ENCODE data around the gene ELOVL1.

ELOVL1 gene

GRCh38 chr1:43382027-43382779, 14.4 kb upstream of the ELOVL1 start:
- DNase-seq (ENCODE audit: low read depth): no peak
- in situ Hi-C loops (cut with HindIII; ENCODE audit: low sequenced_read_pairs): loop anchor here (25.0 kb wide), 1 partner anchor 145 kb away; no protein-coding TSS in a partner anchor
- TF ChIP-seq, protein P1, sequence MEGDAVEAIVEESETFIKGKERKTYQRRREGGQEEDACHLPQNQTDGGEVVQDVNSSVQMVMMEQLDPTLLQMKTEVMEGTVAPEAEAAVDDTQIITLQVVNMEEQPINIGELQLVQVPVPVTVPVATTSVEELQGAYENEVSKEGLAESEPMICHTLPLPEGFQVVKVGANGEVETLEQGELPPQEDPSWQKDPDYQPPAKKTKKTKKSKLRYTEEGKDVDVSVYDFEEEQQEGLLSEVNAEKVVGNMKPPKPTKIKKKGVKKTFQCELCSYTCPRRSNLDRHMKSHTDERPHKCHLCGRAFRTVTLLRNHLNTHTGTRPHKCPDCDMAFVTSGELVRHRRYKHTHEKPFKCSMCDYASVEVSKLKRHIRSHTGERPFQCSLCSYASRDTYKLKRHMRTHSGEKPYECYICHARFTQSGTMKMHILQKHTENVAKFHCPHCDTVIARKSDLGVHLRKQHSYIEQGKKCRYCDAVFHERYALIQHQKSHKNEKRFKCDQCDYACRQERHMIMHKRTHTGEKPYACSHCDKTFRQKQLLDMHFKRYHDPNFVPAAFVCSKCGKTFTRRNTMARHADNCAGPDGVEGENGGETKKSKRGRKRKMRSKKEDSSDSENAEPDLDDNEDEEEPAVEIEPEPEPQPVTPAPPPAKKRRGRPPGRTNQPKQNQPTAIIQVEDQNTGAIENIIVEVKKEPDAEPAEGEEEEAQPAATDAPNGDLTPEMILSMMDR (IDR thresholded peaks at IDR 0.05; ENCODE audit: low read depth, low read length, missing control alignments): no peak
- no peak overlapping the region for H3K4me3 ChIP-seq (ENCODE audit: low read depth, low read length)

DNA sequence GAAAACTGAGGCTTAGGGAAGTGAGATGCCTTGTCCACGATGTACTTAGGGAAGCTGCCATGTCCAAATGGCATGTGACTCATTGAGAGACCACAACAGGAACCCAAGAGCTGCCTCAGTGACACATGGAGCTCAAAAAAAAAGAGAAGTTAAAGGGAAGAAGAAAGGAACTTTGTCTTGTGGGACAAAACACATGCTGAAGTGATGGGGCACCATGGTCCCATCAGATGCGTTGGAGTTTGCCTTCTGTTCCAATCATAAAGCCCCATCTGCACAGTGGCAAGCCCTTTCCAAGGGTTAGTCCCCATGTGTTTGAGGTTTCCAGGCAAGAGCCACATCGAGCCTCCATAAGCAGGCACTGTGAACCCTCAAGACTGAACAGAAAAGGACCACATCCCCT, 13.8 kb upstream of the ELOVL1 start:
- TF ChIP-seq, protein P1 (IDR thresholded peaks at IDR 0.05; ENCODE audit: low read depth, low read length, missing control alignments): no peak
- in situ Hi-C loops (cut with HindIII; ENCODE audit: low sequenced_read_pairs): loop anchor here (25.0 kb wide), 1 partner anchor 144 kb away; no protein-coding TSS in a partner anchor
- DNase-seq (ENCODE audit: low read depth): no peak
- no peak overlapping the region for H3K4me3 ChIP-seq (ENCODE audit: low read depth, low read length)

GRCh38 chr1:43379476-43379875, 11.7 kb upstream of the ELOVL1 start:
- no peak overlapping the region for H3K4me3 ChIP-seq (ENCODE audit: low read depth, low read length)
- in situ Hi-C loops (cut with HindIII; ENCODE audit: low sequenced_read_pairs): loop anchor here (25.0 kb wide), 1 partner anchor 142 kb away; no protein-coding TSS in a partner anchor
- no peak for DNase-seq (ENCODE audit: low read depth)
- TF ChIP-seq, protein P1 (IDR thresholded peaks at IDR 0.05; ENCODE audit: low read depth, low read length, missing control alignments): no peak

DNA sequence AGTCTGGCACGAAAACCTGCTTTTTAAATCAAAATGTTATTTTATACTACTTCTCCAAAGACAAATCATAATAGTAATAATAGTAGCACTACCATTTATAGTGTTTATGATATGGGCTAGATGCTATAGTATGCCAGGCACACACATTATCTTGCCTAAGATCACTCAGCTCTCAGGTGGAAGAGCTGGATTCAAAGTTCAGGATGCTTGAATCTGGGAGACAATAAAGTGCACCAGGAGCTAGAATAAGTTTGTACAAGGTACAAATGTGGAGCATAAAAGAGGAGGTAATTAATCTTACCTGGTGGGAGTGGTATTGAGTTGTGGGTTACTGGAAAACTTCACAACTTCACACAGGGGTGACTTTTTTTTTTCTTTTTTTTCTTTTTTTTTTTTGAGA, 10.0 kb upstream of the ELOVL1 start:
- DNase-seq (ENCODE audit: low read depth): no peak
- no peak overlapping the region for H3K4me3 ChIP-seq (ENCODE audit: low read depth, low read length)
- TF ChIP-seq, protein P1 (IDR thresholded peaks at IDR 0.05; ENCODE audit: low read depth, low read length, missing control alignments): no peak
- in situ Hi-C loops (cut with HindIII; ENCODE audit: low sequenced_read_pairs): loop anchor here (25.0 kb wide), 1 partner anchor 141 kb away; no protein-coding TSS in a partner anchor

GRCh38 chr1:43376723-43377235, 9.0 kb upstream of the ELOVL1 start:
- TF ChIP-seq, protein P1 (IDR thresholded peaks at IDR 0.05; ENCODE audit: low read depth, low read length, missing control alignments): no peak
- H3K4me3 ChIP-seq (ENCODE audit: low read depth, low read length): no peak overlapping the region
- no peak for DNase-seq (ENCODE audit: low read depth)
- in situ Hi-C loops (cut with HindIII; ENCODE audit: low sequenced_read_pairs): loop anchor here (25.0 kb wide), 1 partner anchor 139 kb away; no protein-coding TSS in a partner anchor

DNA sequence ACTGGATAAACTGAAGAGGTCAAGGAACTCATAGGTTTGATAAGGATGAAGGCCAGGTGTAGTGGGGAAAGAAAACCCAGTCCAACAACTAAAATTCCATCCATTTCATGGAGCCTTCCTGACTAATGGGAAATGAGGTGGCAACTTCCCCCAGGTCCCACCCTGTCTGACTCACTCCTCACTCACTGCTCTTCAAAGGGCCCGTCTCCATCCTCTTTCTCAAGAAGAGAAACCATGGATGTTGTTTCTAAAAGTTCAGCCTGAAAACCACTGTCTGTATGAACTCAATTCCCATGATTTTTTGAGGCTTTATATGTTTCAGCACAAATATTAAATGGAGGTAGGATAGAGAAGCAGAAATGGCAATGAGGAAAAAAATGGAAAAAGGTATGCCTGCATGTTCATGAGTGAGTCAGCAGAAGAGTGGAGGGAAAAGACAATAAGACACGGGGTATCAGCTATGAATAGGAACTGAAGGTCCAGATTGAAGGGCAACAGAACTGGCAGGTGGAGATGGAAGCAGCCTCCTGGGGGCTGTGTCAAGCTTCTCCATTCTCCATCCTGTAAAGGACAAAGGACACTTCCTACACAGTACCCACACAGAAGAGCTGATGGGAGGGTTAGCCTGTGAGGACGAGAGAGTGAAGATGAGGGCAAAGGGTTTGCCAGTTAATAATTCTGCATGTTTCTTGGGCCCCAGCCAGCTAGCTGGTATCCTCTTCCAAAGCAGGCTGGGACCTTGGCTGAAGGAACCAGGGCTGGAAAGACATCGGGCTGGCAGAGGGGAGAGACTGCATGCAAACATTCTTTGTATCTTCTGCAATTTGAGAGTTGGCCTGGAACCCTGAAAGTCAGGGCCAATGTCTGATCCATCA, 5.5 kb upstream of the ELOVL1 start:
- no peak overlapping the region for H3K4me3 ChIP-seq (ENCODE audit: low read depth, low read length)
- no peak for DNase-seq (ENCODE audit: low read depth)
- in situ Hi-C loops (cut with HindIII; ENCODE audit: low sequenced_read_pairs): no loop called here
- TF ChIP-seq, protein P1 (IDR thresholded peaks at IDR 0.05; ENCODE audit: low read depth, low read length, missing control alignments): no peak

All from astrocyte of the cerebellum (primary cell).